OCI-LY3 (cell line): ENCODE results near the gene ETF1.
"Not testable (repeated sequence)": the region's sequence is repeated elsewhere in the genome, so short reads cannot be mapped to it uniquely, and the experiment has no call there.

Source experiments
- H2AFZ ChIP-seq: fragments of 200-600, 300-600 bp; shearing (Covaris generic); 2 replicates; pipeline ENCODE4 v1.6.0; 2014; ENCODE audit warnings: antibody characterized with exemption, low read depth, low read length
- H3K27ac ChIP-seq: fragments of 200-600, 300-600 bp; sonication (generic); 2 replicates; pipeline ENCODE4 v1.5.1; 2014; ENCODE audit warnings: mild to moderate bottlenecking, low read length, moderate library complexity, mixed read lengths
- H3K27me3 ChIP-seq: fragments of 200-600, 300-600 bp; sonication (generic); 2 replicates; pipeline ENCODE4 v1.6.1; 2014; ENCODE audit warnings: low read depth, low read length, mixed read lengths
- H3K36me3 ChIP-seq: fragments of 200-600, 300-600 bp; sonication (generic); replicated peaks from 2 replicates; pipeline ENCODE3; 2014; ENCODE audit warnings: low read depth, low read length, mixed read lengths
- H3K4me1 ChIP-seq: fragments of 300-600, 200-600 bp; sonication (generic); 2 replicates; pipeline ENCODE4 v1.6.1; 2014; ENCODE audit warnings: low read length, mixed read lengths
- H3K4me2 ChIP-seq: fragments of 200-600, 300-600 bp; sonication (generic); 2 replicates; pipeline ENCODE4 v1.6.1; 2014; ENCODE audit warnings: low read length, mixed read lengths
- H3K4me3 ChIP-seq: fragments of 300-600, 200-600 bp; sonication (generic); 2 replicates; pipeline ENCODE4 v1.5.1; 2014; ENCODE audit warnings: antibody characterized with exemption, mild to moderate bottlenecking, low read length, moderate library complexity
- H3K79me2 ChIP-seq: fragments of 300-600, 200-600 bp; shearing (Covaris generic); 2 replicates; pipeline ENCODE4 v1.6.1; 2014; ENCODE audit warnings: mild to moderate bottlenecking, low read length, mixed read lengths
- H3K9ac ChIP-seq: fragments of 300-600, 200-600 bp; shearing (Covaris generic); 2 replicates; pipeline ENCODE4 v1.6.0; 2014; ENCODE audit warnings: mild to moderate bottlenecking, low read length, moderate library complexity
- H3K9me3 ChIP-seq: fragments of 200-600, 300-600 bp; shearing (Covaris generic); 2 replicates; pipeline ENCODE4 v1.6.1; 2014; ENCODE audit warnings: low read length, mixed read lengths; ENCODE audit not compliant: insufficient read depth
- H4K20me1 ChIP-seq: fragments of 200-600, 300-600 bp; sonication (generic); 2 replicates; pipeline ENCODE4 v1.6.1; 2016; ENCODE audit warnings: low read length, mixed read lengths; ENCODE audit not compliant: insufficient read depth
- EZH2phosphoT487 ChIP-seq: fragments of 200-600 bp; shearing (Covaris generic); IDR thresholded peaks from 2 replicates; pipeline ENCODE4 v1.6.1; 2018; ENCODE audit warnings: antibody characterized with exemption, mixed run types, low read depth
- TF ChIP-seq, protein P1 (sequence below): fragments of 200-600, 300-600 bp; sonication (generic); IDR thresholded peaks from 2 replicates; pipeline ENCODE4 v1.5.1; 2014; ENCODE audit warnings: antibody characterized with exemption, low read length, low read depth

Gene ETF1

DNA sequence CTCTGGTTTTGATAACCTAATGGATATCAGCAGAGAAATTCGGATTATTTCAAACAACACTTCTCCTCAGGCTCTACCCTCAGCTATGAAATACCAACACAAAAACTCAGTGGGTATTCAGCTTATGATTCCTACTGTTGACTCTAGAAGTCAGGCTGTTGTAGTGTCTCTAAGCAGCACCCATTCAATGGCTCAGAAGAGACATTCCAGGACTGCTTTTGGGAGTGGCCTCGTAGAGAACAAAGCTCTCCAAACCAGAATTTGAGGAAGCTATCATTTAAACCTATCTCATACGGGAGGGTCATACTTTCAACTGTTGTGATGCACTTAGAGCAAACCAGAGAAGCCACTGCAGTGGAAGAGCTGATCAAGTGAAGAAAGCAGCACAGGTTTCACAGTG is 34.1 kb downstream of the ETF1 start:
- Histone ChIP-seq H3K4me3 (no peak overlapping the region), H3K27me3 (no peaks in the 10 kb centered on the region), H3K79me2 (peaks cover 10% of the 10 kb centered on the region), H4K20me1 (no peaks in the 10 kb centered on the region), H3K36me3 (peaks cover 14% of the 10 kb centered on the region), H3K9ac (no peak overlapping the region), H2AFZ (no peak overlapping the region), H3K9me3 (no peaks in the 10 kb centered on the region), H3K27ac (no peak overlapping the region), H3K4me1 (no peaks in the 10 kb centered on the region), H3K4me2 (no peak overlapping the region)
- TF ChIP-seq, protein P1, sequence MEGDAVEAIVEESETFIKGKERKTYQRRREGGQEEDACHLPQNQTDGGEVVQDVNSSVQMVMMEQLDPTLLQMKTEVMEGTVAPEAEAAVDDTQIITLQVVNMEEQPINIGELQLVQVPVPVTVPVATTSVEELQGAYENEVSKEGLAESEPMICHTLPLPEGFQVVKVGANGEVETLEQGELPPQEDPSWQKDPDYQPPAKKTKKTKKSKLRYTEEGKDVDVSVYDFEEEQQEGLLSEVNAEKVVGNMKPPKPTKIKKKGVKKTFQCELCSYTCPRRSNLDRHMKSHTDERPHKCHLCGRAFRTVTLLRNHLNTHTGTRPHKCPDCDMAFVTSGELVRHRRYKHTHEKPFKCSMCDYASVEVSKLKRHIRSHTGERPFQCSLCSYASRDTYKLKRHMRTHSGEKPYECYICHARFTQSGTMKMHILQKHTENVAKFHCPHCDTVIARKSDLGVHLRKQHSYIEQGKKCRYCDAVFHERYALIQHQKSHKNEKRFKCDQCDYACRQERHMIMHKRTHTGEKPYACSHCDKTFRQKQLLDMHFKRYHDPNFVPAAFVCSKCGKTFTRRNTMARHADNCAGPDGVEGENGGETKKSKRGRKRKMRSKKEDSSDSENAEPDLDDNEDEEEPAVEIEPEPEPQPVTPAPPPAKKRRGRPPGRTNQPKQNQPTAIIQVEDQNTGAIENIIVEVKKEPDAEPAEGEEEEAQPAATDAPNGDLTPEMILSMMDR: no peak
- TF ChIP-seq EZH2phosphoT487: no peak

DNA sequence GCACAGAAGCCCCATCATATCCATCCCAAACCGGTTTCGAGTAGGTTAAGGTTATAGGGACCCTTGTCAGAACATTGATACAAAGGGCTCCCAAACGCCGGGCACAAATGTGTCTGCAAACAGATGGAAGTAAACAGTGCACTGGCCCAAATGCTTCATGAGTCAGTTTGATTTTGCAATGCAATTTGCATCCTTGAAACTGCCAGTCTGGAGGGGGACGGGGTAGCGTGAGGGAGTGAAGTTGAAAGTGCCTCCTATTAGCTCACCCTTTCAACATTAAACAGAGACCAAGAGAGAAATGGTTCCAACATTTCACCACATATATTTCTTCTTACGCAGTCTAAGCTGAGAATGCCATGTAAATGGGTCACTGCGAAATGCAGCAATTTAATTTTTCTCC is 35.6 kb downstream of the ETF1 start:
- not testable (repeated sequence) for H4K20me1 ChIP-seq, H3K9me3 ChIP-seq, H2AFZ ChIP-seq, H3K4me2 ChIP-seq, H3K4me1 ChIP-seq, H3K27ac ChIP-seq, H3K27me3 ChIP-seq, H3K9ac ChIP-seq, H3K4me3 ChIP-seq, H3K79me2 ChIP-seq
- peaks cover 14% of the 10 kb centered on the region for H3K36me3 ChIP-seq

DNA sequence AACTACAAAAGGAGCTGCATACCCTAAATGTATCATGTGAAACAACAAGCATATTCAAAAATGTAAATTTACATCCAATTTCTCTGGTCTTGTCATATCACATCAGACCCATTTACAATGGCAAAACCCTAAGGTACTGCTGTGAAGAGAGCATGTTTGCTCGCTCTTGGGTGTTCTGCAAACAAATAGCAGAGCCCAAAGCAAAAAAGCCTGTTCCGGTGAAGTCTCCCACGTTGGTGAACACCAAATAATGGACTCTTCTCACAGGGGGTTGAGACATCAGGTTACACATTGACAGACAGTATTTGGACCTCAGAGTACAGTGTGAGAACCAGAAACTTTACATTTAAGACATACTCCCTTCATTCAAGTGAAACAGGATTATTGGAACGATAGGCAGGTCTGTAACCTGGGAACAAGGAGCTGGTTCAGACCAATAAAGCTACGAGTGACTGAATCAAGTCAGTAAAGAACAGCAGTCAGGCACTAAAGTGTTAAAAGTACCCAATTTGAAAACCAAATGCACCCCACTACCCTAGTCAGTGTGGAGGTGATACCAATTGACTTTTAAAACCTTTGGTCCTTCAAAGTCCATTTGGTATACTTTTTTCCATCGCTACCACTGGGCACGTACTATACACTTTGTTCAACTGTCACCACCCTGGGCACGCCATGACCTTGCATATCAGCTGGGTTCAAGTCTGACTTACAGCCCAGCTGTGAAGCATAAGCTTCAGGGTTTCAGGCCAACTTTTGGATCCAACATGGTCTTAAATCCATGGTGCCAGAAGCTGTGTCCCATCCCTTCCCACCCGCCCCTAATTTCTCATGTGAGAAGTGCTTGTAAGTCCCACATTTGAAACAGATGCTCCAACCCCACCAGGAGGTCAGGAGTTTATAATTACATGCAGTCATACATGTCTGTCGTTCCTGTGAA is 36.4 kb downstream of the ETF1 start:
- no peak overlapping the region for H3K4me2 ChIP-seq
- no peak overlapping the region for H2AFZ ChIP-seq
- peaks cover 6% of the 10 kb centered on the region for H3K79me2 ChIP-seq
- no peak overlapping the region for H3K9ac ChIP-seq
- H3K4me3 ChIP-seq: no peak overlapping the region
- no peaks in the 10 kb centered on the region for H3K9me3 ChIP-seq
- no peak for TF ChIP-seq EZH2phosphoT487
- TF ChIP-seq, protein P1: no peak
- H3K36me3 ChIP-seq: peaks cover 14% of the 10 kb centered on the region
- H3K27ac ChIP-seq: no peak overlapping the region
- H3K27me3 ChIP-seq: no peaks in the 10 kb centered on the region
- H3K4me1 ChIP-seq: no peaks in the 10 kb centered on the region
- no peaks in the 10 kb centered on the region for H4K20me1 ChIP-seq

- Histone ChIP-seq H3K36me3 (peaks cover 6% of the 10 kb centered on the region), H2AFZ (no peak overlapping the region), H3K4me2 (no peak overlapping the region), H4K20me1 (no peaks in the 10 kb centered on the region), H3K9ac (no peak overlapping the region), H3K27me3 (no peaks in the 10 kb centered on the region), H3K4me1 (no peaks in the 10 kb centered on the region), H3K27ac (no peak overlapping the region), H3K79me2 (no peaks in the 10 kb centered on the region), H3K4me3 (no peak overlapping the region), H3K9me3 (no peaks in the 10 kb centered on the region)
- TF ChIP-seq, protein P1: no peak
- no peak for TF ChIP-seq EZH2phosphoT487
Observed at GRCh38 chr5:138504799-138505198, 38.2 kb downstream of the ETF1 start.
